Ishikawa (cell line): ENCODE data around the gene VWA1.
A peak's percentile ranks its signal among the peaks of the same experiment; 100 is the strongest.

Source experiments
- CEBPB ChIP-seq: IDR thresholded peaks from 2 replicates; pipeline ENCODE4 v1.6.1; 2012
- CREB1 ChIP-seq: IDR thresholded peaks from 2 replicates; pipeline ENCODE4 v1.6.1; 2012; ENCODE audit warnings: low read depth
- EGR1 ChIP-seq: IDR thresholded peaks from 2 replicates; pipeline ENCODE4 v1.6.1; 2012
- EP300 ChIP-seq: IDR thresholded peaks from 2 replicates; pipeline ENCODE4 v1.6.1; 2012; ENCODE audit warnings: borderline replicate concordance
- FOXM1 ChIP-seq: IDR thresholded peaks from 2 replicates; pipeline ENCODE4 v1.6.1; 2012; ENCODE audit warnings: low read depth, borderline replicate concordance
- NFIC ChIP-seq: IDR thresholded peaks from 2 replicates; pipeline ENCODE4 v1.6.1; 2012
- RAD21 ChIP-seq: IDR thresholded peaks from 2 replicates; pipeline ENCODE4 v1.6.1; 2012; ENCODE audit warnings: low read depth
- REST ChIP-seq: IDR thresholded peaks from 2 replicates; pipeline ENCODE4 v1.6.1; 2012; ENCODE audit warnings: low read depth, mild to moderate bottlenecking
- TAF1 ChIP-seq: IDR thresholded peaks from 2 replicates; pipeline ENCODE4 v1.6.1; 2012; ENCODE audit warnings: low read depth, mild to moderate bottlenecking
- TCF12 ChIP-seq: IDR thresholded peaks from 2 replicates; pipeline ENCODE4 v1.6.1; 2012; ENCODE audit warnings: low read depth
- TEAD4 ChIP-seq: IDR thresholded peaks from 2 replicates; pipeline ENCODE4 v1.6.1; 2012
- USF1 ChIP-seq: IDR thresholded peaks from 2 replicates; pipeline ENCODE4 v1.6.1; 2012
- YY1 ChIP-seq: IDR thresholded peaks from 2 replicates; pipeline ENCODE4 v1.6.1; 2012; ENCODE audit warnings: low read depth
- ZBTB7A ChIP-seq: IDR thresholded peaks from 2 replicates; pipeline ENCODE4 v1.6.1; 2012; ENCODE audit warnings: low read depth
- TF ChIP-seq, protein P1 (sequence below): IDR thresholded peaks from 2 replicates; pipeline ENCODE4 v1.6.1; 2012

The VWA1 gene

GRCh38 chr1:1460540-1461130 lies 25.1 kb downstream of the VWA1 start:
- no peak for TF ChIP-seq ZBTB7A
- TF ChIP-seq EP300: no peak
- no peak for TF ChIP-seq FOXM1
- TF ChIP-seq NFIC: no peak
- no peak for TF ChIP-seq TEAD4
- TF ChIP-seq CEBPB: no peak
- TF ChIP-seq TCF12: no peak
- no peak for TF ChIP-seq TAF1
- no peak for TF ChIP-seq RAD21
- TF ChIP-seq EGR1: no peak
- no peak for TF ChIP-seq REST
- no peak for TF ChIP-seq YY1
- TF ChIP-seq, protein P1, sequence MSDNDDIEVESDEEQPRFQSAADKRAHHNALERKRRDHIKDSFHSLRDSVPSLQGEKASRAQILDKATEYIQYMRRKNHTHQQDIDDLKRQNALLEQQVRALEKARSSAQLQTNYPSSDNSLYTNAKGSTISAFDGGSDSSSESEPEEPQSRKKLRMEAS: no peak
- TF ChIP-seq CREB1: no peak
- TF ChIP-seq USF1: no peak

- TF ChIP-seq TCF12 (no peak), USF1 (no peak), RAD21 (no peak), TEAD4 (no peak), YY1 (no peak), EGR1 (no peak), CEBPB (no peak), TAF1 (no peak), REST (no peak), NFIC (no peak), EP300 (no peak), CREB1 (no peak), FOXM1 (no peak)
Observed at GRCh38 chr1:1461721-1462317, 26.3 kb downstream of the VWA1 start.

DNA sequence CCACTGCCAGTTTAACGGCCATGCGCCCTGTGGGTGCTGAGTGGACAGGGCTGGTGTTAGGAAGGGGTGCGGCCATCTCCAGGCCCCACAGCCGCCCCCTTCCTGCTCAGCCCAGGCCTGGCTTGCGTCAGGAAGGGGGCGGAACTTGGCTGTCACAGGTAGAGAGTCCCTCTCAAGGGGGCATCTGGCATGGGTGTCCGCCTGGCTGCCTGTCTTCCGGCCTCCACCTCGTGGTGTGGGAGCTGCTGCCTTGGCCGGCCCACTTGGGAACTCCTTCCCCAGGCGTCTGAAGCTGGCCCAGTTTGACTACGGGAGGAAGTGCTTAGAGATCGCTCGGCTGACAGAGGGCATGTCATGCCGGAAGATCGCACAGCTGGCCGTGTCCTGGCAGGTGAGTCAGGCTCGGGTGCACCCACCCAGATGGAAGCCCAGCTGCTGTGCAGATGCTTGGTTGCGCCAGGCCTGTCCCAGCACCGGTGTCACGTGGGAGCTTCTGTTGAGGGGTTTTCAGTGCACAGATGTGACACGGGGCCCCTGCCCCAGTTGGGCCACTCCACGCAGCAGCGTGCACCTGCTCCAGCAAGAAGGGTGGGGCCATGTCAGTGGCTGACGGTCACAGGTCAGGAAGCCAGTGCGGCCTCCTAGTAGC lies 27.0 kb downstream of the VWA1 start:
- no peak for TF ChIP-seq REST
- no peak for TF ChIP-seq ZBTB7A
- TF ChIP-seq TAF1: no peak
- no peak for TF ChIP-seq NFIC
- no peak for TF ChIP-seq FOXM1
- TF ChIP-seq, protein P1: peak; percentile 13; the same call in 1 of the 2 replicates
- TF ChIP-seq EGR1: no peak

DNA sequence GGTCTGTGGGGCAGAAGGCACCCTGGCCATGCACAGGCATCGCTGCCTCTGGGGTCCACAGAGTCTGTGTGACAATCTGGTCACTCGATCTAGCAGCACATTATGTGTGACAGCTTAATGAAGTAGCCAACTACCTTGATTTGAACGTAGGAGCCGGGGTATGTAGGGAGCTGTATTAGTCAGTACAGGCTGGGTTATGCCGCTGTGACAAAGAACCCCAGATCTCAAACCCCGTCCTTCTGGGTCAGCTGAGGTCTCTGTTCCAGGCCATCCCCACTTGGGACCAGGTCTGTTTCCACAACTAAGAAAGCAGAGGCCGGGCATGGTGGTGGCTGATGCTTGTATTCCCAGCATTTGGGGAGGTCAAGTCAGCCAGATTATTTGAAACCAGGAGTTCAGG lies 27.8 kb downstream of the VWA1 start:
- no peak for TF ChIP-seq TCF12
- no peak for TF ChIP-seq EGR1
- TF ChIP-seq, protein P1: no peak
- no peak for TF ChIP-seq ZBTB7A
- TF ChIP-seq RAD21: no peak
- no peak for TF ChIP-seq FOXM1
- no peak for TF ChIP-seq NFIC
- no peak for TF ChIP-seq YY1
- no peak for TF ChIP-seq TEAD4
- no peak for TF ChIP-seq REST
